SK-N-SH (cell line): Measurements from ENCODE around the gene WWOX. TPM values are rescaled to one million over a fixed set of nuclear protein-coding genes. Genes with fewer than 3 reads are reported as not detected.

Experiments used
- CTCF ChIA-PET: fragments of 300-600, 350-600 bp; formaldehyde crosslinking; extraction: SDS; loops from one replicate; lab custom pipeline; 2021; lab: Yijun Ruan, JAX
- POLR2A ChIA-PET: fragments of 350-600 bp; sonication (Branson Sonifier 250); formaldehyde crosslinking; extraction: SDS; loops from one replicate; lab custom pipeline; 2020; ENCODE audit warnings: antibody characterized with exemption, inconsistent platforms; lab: Yijun Ruan, JAX
- DNase-seq: peaks from one replicate; pipeline ENCODE4 v3.0.0; 2012
- H2AFZ ChIP-seq: fragments of 200-600 bp; sonication (generic); 2 replicates; pipeline ENCODE4 v1.8.1; 2016; ENCODE audit warnings: antibody characterized with exemption, mild to moderate bottlenecking, low read depth
- H3F3A ChIP-seq: fragments of 200-600 bp; sonication (generic); replicated peaks from 2 replicates; pipeline ENCODE3; 2016; ENCODE audit warnings: antibody characterized with exemption, mild to moderate bottlenecking; ENCODE audit not compliant: insufficient read depth
- H3K27ac ChIP-seq, 2 experiments: fragments of 200-500 bp in 1 of 2; fragments of 200-600 bp in 1 of 2; sonication (Bioruptor generic) in 1 of 2; sonication (generic), shearing (Covaris generic) in 1 of 2; 2 replicates each; pipeline versions ENCODE4 v1.5.1 to v1.6.1; 2014 to 2016; ENCODE audit warnings: low read depth in 2 of 2, inconsistent platforms in 1 of 2, low read length in 1 of 2, mild to moderate bottlenecking in 1 of 2, mixed read lengths in 1 of 2
- H3K27me3 ChIP-seq: fragments of 200-600 bp; sonication (generic), shearing (Covaris generic); 2 replicates; pipeline ENCODE4 v1.6.1; 2016; ENCODE audit warnings: mixed run types; ENCODE audit not compliant: insufficient read depth
- H3K36me3 ChIP-seq, 2 experiments: fragments of 200-500 bp in 1 of 2; fragments of 200-600 bp in 1 of 2; sonication (Bioruptor generic) in 1 of 2; sonication (generic) in 1 of 2; replicated peaks in 1 of 2; 2 replicates each; pipeline versions ENCODE3 to v1.5.1; 2014 to 2016; ENCODE audit warnings: low read length in 1 of 2, mild to moderate bottlenecking in 1 of 2; ENCODE audit not compliant: insufficient read depth in 2 of 2, control insufficient read depth in 1 of 2
- H3K4me1 ChIP-seq, 2 experiments: fragments of 200-500 bp in 1 of 2; fragments of 200-600 bp in 1 of 2; sonication (Bioruptor generic) in 1 of 2; sonication (generic), shearing (Covaris generic) in 1 of 2; 2 replicates each; pipeline versions ENCODE4 v1.5.1 to v1.6.1; 2014 to 2016; ENCODE audit warnings: low read depth in 1 of 2, low read length in 1 of 2, mixed run types in 1 of 2; ENCODE audit not compliant: insufficient read depth in 2 of 2, control insufficient read depth in 1 of 2
- H3K4me2 ChIP-seq: fragments of 200-600 bp; sonication (generic), shearing (Covaris generic); 2 replicates; pipeline ENCODE4 v1.6.1; 2017; ENCODE audit warnings: mixed run types
- H3K4me3 ChIP-seq, 2 experiments: fragments of 200-500 bp in 1 of 2; fragments of 200-600 bp in 1 of 2; sonication (Bioruptor generic) in 1 of 2; sonication (generic), shearing (Covaris generic) in 1 of 2; 2 replicates each; pipeline versions ENCODE4 v1.5.1 to v1.8.1; 2014 to 2016; ENCODE audit warnings: low read depth in 2 of 2, inconsistent platforms in 1 of 2, low read length in 1 of 2, mild to moderate bottlenecking in 1 of 2, mixed read lengths in 1 of 2, moderate library complexity in 1 of 2
- H3K79me2 ChIP-seq: fragments of 200-600 bp; sonication (generic); 2 replicates; pipeline ENCODE4 v1.8.1; 2017; ENCODE audit warnings: mild to moderate bottlenecking; ENCODE audit not compliant: insufficient read depth
- H3K9ac ChIP-seq: fragments of 200-600 bp; sonication (generic); 2 replicates; pipeline ENCODE4 v1.6.1; 2017; ENCODE audit warnings: mixed run types
- H3K9me2 ChIP-seq: fragments of 200-600 bp; sonication (generic); 2 replicates; pipeline ENCODE4 v1.6.1; 2017; ENCODE audit warnings: mixed run types
- H3K9me3 ChIP-seq: fragments of 200-600 bp; sonication (generic); 2 replicates; pipeline ENCODE4 v1.6.1; 2017; ENCODE audit warnings: mixed run types, mild to moderate bottlenecking, moderate library complexity
- H4K20me1 ChIP-seq: fragments of 200-600 bp; sonication (generic); 2 replicates; pipeline ENCODE4 v1.6.1; 2017; ENCODE audit warnings: mild to moderate bottlenecking, mixed run types; ENCODE audit not compliant: insufficient read depth
- CHD2 ChIP-seq: fragments of 150-350 bp; IDR thresholded peaks from 2 replicates; pipeline ENCODE4 v1.6.1; 2018; ENCODE audit warnings: low read length; ENCODE audit not compliant: partially characterized antibody
- CTCF ChIP-seq: fragments of 200-600 bp; sonication (generic); IDR thresholded peaks from 2 replicates; pipeline ENCODE4 v1.6.1; 2017; ENCODE audit warnings: antibody characterized with exemption, mild to moderate bottlenecking, moderate library complexity
- EP300 ChIP-seq, 2 experiments: IDR thresholded peaks; 2 replicates each; pipeline versions ENCODE4 v1.4.0 to v1.6.1; 2012; ENCODE audit warnings: borderline replicate concordance in 1 of 2, low read depth in 1 of 2, low read length in 1 of 2
- FOSL2 ChIP-seq: IDR thresholded peaks from 2 replicates; pipeline ENCODE4 v1.4.0; 2012; ENCODE audit warnings: low read depth, mild to moderate bottlenecking, moderate library complexity, borderline replicate concordance
- FOXJ3 ChIP-seq: sonication (generic); formaldehyde crosslinking; IDR thresholded peaks from 2 replicates; pipeline ENCODE4 v1.5.1; 2020; ENCODE audit warnings: mild to moderate bottlenecking, missing genetic modification reagents
- GABPA ChIP-seq: IDR thresholded peaks from 2 replicates; pipeline ENCODE4 v1.4.0; 2012; ENCODE audit warnings: low read depth, mild to moderate bottlenecking
- JUND ChIP-seq: IDR thresholded peaks from 2 replicates; pipeline ENCODE4 v1.4.0; 2012
- MEF2A ChIP-seq: IDR thresholded peaks from 2 replicates; pipeline ENCODE4 v1.4.0; 2012; ENCODE audit warnings: low read depth, borderline replicate concordance
- NFIC ChIP-seq: IDR thresholded peaks from 2 replicates; pipeline ENCODE4 v1.4.0; 2012; ENCODE audit warnings: borderline replicate concordance
- NRF1 ChIP-seq: IDR thresholded peaks from 2 replicates; pipeline ENCODE4 v1.6.1; 2012; ENCODE audit warnings: low read depth, mild to moderate bottlenecking, low read length
- POLR2AphosphoS5 ChIP-seq: IDR thresholded peaks from 2 replicates; pipeline ENCODE4 v1.6.1; 2012; ENCODE audit warnings: low read depth, low read length
- RCOR1 ChIP-seq: fragments of 150-350 bp; IDR thresholded peaks from 2 replicates; pipeline ENCODE4 v1.6.1; 2017; ENCODE audit warnings: antibody characterized with exemption, low read length
- SIN3A ChIP-seq: IDR thresholded peaks from 2 replicates; pipeline ENCODE4 v1.6.1; 2012; ENCODE audit warnings: low read depth, mild to moderate bottlenecking, low read length, moderate library complexity, borderline replicate concordance
- TAF1 ChIP-seq: IDR thresholded peaks from 2 replicates; pipeline ENCODE4 v1.6.1; 2012; ENCODE audit warnings: low read depth, mild to moderate bottlenecking, low read length, moderate library complexity, borderline replicate concordance
- TCF12 ChIP-seq: IDR thresholded peaks from 2 replicates; pipeline ENCODE4 v1.4.0; 2012
- USF1 ChIP-seq: IDR thresholded peaks from 2 replicates; pipeline ENCODE4 v1.4.0; 2012; ENCODE audit warnings: low read depth, borderline replicate concordance
- ZBTB33 ChIP-seq: IDR thresholded peaks from 2 replicates; pipeline ENCODE4 v1.4.0; 2012; ENCODE audit warnings: low read depth, borderline replicate concordance
- WGBS: methylation state at CpG from one replicate; pipeline ENCODE4 v1.1.6; 2017; ENCODE audit warnings: low lambda C conversion rate; 5-methylcytosine and 5-hydroxymethylcytosine counted together
- polyA plus RNA-seq, 3 experiments: library from polyadenylated mRNA; depleted of rRNA; stranded (reverse); fragments of >200 nt; gene quantifications; 2 replicates each; pipeline ENCODE4 v1.2.3, GENCODE V29; 2012

Gene WWOX
- polyA plus RNA-seq, 1 of the 3 experiments (the other 2 are of a cell fraction), result 10.8 TPM

GRCh38 chr16:78579020-78579419 is 479.6 kb downstream of the WWOX start:
- Histone ChIP-seq H3K9ac (no peak overlapping the region), H3K27ac (no peak overlapping the region), H3K9me3 (0 out of 2 replicates have a peak, but pooled peaks cover 4% of the 10 kb centered on the region), H2AFZ (no peak overlapping the region), H3K4me2 (no peak overlapping the region)
- 58% methylated on average over 7 of the region's 7 CpGs for WGBS
- TF ChIP-seq NRF1, result no peak
- no peak for TF ChIP-seq TAF1
- no peak for TF ChIP-seq FOSL2
- no peak for TF ChIP-seq EP300 (IDR thresholded peaks at IDR 0.05; ENCODE audit: borderline replicate concordance in 1 of 2, low read depth in 1 of 2, low read length in 1 of 2)
- TF ChIP-seq MEF2A, result no peak
- no peak for TF ChIP-seq FOXJ3 (CRISPR knock-in tag)
- no peak for TF ChIP-seq USF1
- no peak for TF ChIP-seq CTCF
- no peak for TF ChIP-seq JUND
- TF ChIP-seq ZBTB33, result no peak
- TF ChIP-seq, all 33 proteins: peak for 0
- DNase-seq, result no peak
- H3K79me2 ChIP-seq, result no peaks in the 10 kb centered on the region
- no peaks in the 10 kb centered on the region for H3K4me1 ChIP-seq
- H3K4me3 ChIP-seq, result no peak overlapping the region
- H3F3A ChIP-seq, result no peaks in the 10 kb centered on the region
- H4K20me1 ChIP-seq, result no peaks in the 10 kb centered on the region
- ChIA-PET POLR2A (no interaction called here), CTCF (interaction anchor here (1.4 kb wide), 1 partner anchor 38 kb away, joined by 3 read pairs; no protein-coding TSS in a partner anchor)
- no peaks in the 10 kb centered on the region for H3K9me2 ChIP-seq
- H3K27me3 ChIP-seq, result no peaks in the 10 kb centered on the region
- H3K36me3 ChIP-seq, result no peaks in the 10 kb centered on the region

- POLR2A ChIA-PET, result no interaction called here
- WGBS, result 27% methylated on average over 3 of the region's 3 CpGs
- no peaks in the 10 kb centered on the region for H3F3A ChIP-seq
- TF ChIP-seq CHD2 (no peak), GABPA (no peak), ZBTB33 (no peak), POLR2AphosphoS5 (no peak), NFIC (no peak), CTCF (no peak), MEF2A (no peak), USF1 (no peak), TCF12 (no peak), RCOR1 (no peak), NRF1 (no peak), SIN3A (no peak)
Measured at GRCh38 chr16:78583441-78583840, 484.0 kb downstream of the WWOX start.

More at GRCh38 chr16:78583441-78583840, 484.0 kb downstream of the WWOX start:
- no peaks in the 10 kb centered on the region for H3K4me1 ChIP-seq
- no peaks in the 10 kb centered on the region for H3K79me2 ChIP-seq
- H3K27me3 ChIP-seq, result no peaks in the 10 kb centered on the region
- no peaks in the 10 kb centered on the region for H3K9me3 ChIP-seq
- CTCF ChIA-PET, result interaction anchor here (1.5 kb wide), 1 partner anchor 9 kb away, joined by 3 read pairs; no protein-coding TSS in a partner anchor
- no peak overlapping the region for H3K4me2 ChIP-seq
- H3K9me2 ChIP-seq, result no peaks in the 10 kb centered on the region
- H3K4me3 ChIP-seq, result no peak overlapping the region
- H2AFZ ChIP-seq, result no peak overlapping the region
- H3K36me3 ChIP-seq, result no peaks in the 10 kb centered on the region
- no peak overlapping the region for H3K9ac ChIP-seq
- no peak for DNase-seq
- no peaks in the 10 kb centered on the region for H4K20me1 ChIP-seq
- no peak overlapping the region for H3K27ac ChIP-seq
